ENCODE results near the gene BTG4.

The BTG4 gene

DNA sequence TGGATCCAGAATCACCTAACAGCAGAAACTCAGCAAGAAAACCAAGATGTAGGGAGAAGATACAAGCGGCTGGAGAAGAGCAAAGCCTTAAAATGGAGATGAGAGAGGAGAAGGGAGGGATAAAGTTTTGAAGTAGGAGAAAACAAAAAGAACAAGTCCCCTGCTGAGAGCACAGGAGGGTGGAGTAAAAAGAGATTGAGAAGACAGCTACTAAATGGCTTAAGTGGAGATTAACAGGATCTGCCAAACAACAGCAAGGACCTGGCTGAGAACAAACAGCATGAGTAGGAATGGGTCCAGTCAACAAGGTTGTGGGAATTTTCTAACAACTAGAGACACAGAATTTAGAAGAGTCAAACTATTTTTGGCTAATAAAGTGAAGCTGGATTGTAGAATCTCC, 18.1 kb downstream of the BTG4 start:
- no peak for DNase-seq
- TF ChIP-seq POLR2A (IDR thresholded peaks at IDR 0.05; ENCODE audit: low read length) (no peak), GATA1 (IDR thresholded peaks at IDR 0.05; ENCODE audit: low read depth, low read length) (no peak)

DNA sequence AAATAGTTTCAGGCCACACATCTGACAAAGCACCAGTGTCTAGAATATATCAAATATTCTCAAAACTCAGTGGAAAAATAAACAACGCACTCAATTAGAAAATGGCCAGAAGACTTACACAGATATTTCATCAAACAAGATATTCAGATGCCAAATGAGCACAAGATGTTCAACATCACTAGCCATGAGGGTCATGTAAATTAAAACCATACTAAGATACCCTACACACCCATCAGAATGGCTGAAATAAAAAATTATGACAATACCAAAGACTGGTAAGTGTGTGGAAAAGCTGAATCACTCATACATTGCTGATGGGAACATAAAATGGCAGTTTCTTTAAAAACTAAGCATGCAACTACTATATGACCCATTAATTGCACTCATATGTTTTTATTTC, 21.7 kb downstream of the BTG4 start:
- no peak for TF ChIP-seq GATA1 (IDR thresholded peaks at IDR 0.05; ENCODE audit: low read depth, low read length)
- TF ChIP-seq POLR2A (IDR thresholded peaks at IDR 0.05; ENCODE audit: low read length) = no peak
- DNase-seq = no peak

DNA sequence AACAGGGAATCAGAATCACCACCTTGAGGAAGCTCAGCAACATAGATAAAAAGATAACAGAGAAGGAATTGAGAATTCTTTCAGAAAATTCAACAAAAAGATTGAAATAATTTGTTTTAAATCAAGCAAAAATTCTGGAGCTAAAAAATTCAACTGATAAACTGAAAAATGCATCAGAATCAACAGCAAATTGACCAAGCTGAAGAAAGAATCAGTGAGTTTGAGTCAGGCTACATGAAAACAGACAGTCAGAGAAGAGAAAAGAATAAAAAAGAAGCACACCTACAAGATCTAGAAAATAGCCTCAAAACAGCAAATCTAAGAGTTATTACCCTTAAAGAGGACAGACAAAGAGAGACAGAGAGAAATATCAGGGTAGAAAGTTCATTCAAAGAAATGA, 28.8 kb downstream of the BTG4 start:
- TF ChIP-seq POLR2A (IDR thresholded peaks at IDR 0.05; ENCODE audit: low read length) = no peak
- no peak for TF ChIP-seq GATA1 (IDR thresholded peaks at IDR 0.05; ENCODE audit: low read depth, low read length)

DNA sequence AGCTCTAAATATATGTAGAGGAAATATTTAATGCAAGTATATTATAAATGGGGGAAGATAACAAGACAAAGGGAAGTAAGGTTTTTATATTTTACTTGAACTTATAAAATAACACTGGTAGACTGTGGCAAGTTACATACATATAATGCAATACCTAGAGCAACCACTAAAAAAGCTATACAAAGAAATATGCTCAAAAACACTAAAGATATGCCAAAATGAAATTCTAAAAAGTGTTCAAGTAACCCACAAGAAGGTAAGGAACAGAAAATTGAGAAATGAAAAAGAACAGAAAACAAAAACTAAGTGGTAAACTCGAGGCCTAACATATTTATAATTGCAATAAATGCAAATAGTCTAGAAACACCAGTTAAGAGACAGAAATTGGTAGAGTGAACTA, 32.5 kb downstream of the BTG4 start:
- no peak for TF ChIP-seq POLR2A (IDR thresholded peaks at IDR 0.05; ENCODE audit: low read length)
- no peak for TF ChIP-seq GATA1 (IDR thresholded peaks at IDR 0.05; ENCODE audit: low read depth, low read length)
- no peak for DNase-seq

More for the DNA sequence above, 28.8 kb downstream of the BTG4 start:
- no peak for DNase-seq

DNA sequence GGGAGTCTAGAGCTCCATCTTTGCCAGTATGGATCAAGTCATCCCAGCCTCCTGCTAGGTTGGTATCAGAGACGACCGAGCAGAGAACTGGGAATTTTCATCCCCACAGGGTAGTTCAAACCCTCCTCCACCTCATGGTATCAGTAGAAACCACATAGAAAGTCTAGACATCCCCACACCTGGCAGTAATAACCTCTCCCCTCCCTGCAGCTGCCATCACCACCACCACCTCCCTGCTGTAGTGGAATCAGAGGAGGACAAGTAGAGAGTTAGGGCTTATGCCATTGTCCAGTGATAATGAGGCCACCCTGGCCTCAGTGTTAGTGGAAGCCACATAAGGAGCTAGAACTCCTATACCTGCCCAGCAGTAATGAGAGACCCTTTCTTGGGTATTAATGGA, 34.3 kb downstream of the BTG4 start:
- TF ChIP-seq GATA1 (IDR thresholded peaks at IDR 0.05; ENCODE audit: low read depth, low read length) (no peak), POLR2A (IDR thresholded peaks at IDR 0.05; ENCODE audit: low read length) (no peak)
- no peak for DNase-seq

DNA sequence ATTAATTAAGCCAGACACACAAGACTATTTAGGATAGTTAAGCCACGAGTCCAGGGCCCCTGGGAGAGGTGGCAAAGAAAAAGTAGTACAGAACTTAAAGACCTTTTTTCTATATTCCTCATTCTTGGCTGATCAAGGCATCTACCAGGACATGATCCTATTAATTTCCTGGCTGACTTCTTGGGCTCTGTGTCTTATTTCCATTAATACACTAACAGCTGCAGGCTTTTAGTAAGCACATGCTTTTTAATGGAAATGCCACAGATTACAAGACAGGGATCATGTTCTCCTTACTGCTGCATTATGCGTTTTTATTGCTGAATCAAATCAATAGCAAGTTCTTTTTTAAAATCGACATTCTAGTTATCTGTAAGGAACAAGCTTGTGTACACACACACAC, 35.2 kb downstream of the BTG4 start:
- no peak for TF ChIP-seq POLR2A (IDR thresholded peaks at IDR 0.05; ENCODE audit: low read length)
- TF ChIP-seq GATA1 (IDR thresholded peaks at IDR 0.05; ENCODE audit: low read depth, low read length) = no peak

DNA sequence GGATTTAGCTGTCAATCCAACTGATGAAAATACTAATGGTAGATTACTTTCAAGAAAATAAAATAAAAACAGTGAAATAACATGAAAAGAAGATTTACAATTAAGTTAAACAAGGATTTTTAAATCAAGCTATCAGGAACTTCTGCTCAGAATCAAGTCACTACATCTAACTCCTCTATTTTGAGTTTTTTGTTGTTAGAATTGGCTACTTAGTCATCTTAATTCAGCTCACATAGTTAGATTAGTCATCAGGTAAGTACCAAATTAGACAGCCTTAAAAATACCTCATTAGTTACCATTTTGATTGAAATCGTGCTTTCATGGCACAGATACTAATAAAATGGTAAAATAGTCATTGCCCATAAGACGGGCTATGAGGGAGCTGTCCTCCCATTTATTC, 35.8 kb downstream of the BTG4 start:
- no peak for DNase-seq
- TF ChIP-seq GATA1 (IDR thresholded peaks at IDR 0.05; ENCODE audit: low read depth, low read length) (no peak), POLR2A (IDR thresholded peaks at IDR 0.05; ENCODE audit: low read length) (no peak)

More for the DNA sequence above, 35.2 kb downstream of the BTG4 start:
- DNase-seq = no peak

DNA sequence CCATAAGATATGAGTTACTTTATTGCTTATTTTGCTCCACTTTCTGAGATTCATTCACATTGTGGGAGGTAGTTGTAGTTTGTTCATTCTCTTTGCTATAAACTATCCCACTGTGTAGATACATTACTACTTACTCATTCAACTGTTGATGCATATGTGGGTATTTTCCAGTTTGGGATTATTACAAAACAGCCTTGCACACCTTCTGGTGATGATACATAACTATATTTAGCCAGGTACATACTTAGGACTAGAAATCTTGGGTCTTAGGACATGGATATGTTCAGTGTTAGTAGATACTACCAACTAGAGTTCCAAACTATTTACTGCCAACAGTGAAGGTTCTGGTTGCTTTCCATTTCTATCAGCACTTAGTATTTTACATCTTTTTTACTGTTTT, 37.8 kb downstream of the BTG4 start:
- no peak for TF ChIP-seq GATA1 (IDR thresholded peaks at IDR 0.05; ENCODE audit: low read depth, low read length)
- TF ChIP-seq POLR2A (IDR thresholded peaks at IDR 0.05; ENCODE audit: low read length) = no peak

DNA sequence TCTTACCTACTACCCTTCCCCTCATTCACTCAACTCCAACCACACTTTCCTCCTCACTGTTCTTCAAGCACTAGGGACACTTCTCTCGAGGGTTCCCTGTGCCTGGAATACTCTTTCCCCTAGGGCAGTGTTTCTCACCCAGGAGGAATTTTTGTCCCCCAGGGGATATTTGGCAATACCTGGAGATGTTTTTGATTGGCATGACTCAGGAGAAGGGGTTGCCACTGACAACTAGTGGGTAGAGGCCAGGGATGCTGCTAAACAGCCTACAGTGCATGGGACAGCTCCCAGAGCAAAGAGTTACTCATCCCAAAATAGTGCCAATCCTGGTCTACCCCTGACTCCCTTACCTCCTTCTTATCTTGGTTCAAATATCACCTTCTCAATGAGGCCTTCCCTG, 40.0 kb downstream of the BTG4 start:
- no peak for DNase-seq
- TF ChIP-seq POLR2A (IDR thresholded peaks at IDR 0.05; ENCODE audit: low read length) = no peak
- no peak for TF ChIP-seq GATA1 (IDR thresholded peaks at IDR 0.05; ENCODE audit: low read depth, low read length)

More for the DNA sequence above, 37.8 kb downstream of the BTG4 start:
- no peak for DNase-seq

DNA sequence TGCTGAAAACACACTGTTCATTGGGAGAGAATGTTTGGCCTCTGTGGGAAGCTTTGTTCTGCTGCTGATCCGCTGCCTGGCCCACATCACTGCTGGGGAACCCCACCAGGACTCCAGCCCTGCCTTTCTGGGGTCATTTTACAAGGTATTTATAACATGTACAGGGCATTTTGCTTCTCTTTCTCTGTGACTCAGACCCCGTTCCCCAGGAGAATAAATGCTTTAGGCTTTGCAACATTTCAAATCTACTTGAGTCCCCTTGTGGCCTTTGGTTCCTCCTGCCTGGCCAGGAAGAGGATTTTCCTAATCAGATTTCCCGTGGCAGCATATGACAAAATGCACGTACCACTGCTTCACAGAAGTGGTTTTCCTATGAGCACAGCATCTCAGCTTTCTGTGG, 43.0 kb downstream of the BTG4 start:
- TF ChIP-seq GATA1 (IDR thresholded peaks at IDR 0.05; ENCODE audit: low read depth, low read length) (no peak), POLR2A (IDR thresholded peaks at IDR 0.05; ENCODE audit: low read length) (no peak)
- no peak for DNase-seq

DNA sequence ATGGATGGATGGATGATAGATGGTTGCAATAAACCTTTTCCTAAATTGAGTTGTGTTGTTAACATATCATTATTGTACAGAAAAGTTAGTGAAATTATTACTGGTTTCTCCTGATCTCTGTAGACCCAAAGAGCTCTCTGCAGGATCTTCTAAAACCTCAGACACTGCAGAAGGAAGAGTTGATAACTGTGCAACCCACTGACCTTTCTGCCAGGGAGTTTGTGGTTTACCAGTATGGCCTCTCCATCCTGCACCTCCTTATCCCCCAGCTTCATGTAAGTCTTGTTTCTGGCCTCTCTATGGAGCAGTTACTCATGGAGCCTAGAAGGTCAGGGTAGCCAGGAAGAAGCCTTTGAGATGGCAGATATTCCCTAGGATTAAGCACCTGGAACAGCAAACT, 45.6 kb downstream of the BTG4 start:
- DNase-seq = no peak
- TF ChIP-seq GATA1 (IDR thresholded peaks at IDR 0.05; ENCODE audit: low read depth, low read length) (no peak), POLR2A (IDR thresholded peaks at IDR 0.05; ENCODE audit: low read length) (no peak)

DNA sequence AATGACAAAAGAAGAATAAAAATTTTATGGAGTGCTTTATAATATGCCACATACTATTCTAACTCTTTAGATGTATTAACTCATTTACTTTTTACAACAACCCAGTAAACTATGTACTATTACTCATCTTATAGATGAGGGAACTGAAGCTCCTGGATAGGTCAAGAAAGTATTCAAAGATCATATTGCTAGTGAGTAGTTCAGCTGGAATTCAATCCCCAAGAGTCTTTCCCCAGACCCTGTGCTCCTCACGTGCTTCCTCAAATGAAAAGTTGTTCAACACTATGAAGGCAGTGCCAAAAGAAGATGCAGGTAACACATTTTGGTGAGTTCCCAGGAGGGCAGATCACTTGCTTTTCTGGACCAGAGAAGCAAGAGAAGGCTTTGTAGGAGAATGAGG, 46.8 kb downstream of the BTG4 start:
- DNase-seq = no peak
- TF ChIP-seq POLR2A (IDR thresholded peaks at IDR 0.05; ENCODE audit: low read length) = no peak
- no peak for TF ChIP-seq GATA1 (IDR thresholded peaks at IDR 0.05; ENCODE audit: low read depth, low read length)

DNA sequence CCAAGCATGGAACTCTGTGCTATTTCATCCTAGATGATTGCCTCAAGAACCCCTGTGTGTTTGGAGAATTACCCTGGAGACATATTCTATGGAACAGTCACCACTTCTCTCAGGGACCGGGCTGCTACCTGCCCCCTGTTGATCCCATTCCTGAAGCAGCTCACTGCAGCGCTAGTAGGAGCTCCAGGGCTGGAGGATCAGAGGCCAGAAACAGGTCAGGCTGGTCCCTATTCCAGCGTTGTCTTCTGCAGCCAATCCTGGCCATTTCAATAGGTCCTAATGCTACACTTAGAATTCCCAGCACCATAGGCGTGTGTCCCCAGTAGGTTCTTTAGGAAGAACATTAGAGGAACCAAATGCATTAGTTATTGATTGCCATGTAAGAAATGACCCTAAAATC, 48.9 kb downstream of the BTG4 start:
- no peak for DNase-seq
- TF ChIP-seq POLR2A (IDR thresholded peaks at IDR 0.05; ENCODE audit: low read length) = no peak
- TF ChIP-seq GATA1 (IDR thresholded peaks at IDR 0.05; ENCODE audit: low read depth, low read length) = no peak

DNA sequence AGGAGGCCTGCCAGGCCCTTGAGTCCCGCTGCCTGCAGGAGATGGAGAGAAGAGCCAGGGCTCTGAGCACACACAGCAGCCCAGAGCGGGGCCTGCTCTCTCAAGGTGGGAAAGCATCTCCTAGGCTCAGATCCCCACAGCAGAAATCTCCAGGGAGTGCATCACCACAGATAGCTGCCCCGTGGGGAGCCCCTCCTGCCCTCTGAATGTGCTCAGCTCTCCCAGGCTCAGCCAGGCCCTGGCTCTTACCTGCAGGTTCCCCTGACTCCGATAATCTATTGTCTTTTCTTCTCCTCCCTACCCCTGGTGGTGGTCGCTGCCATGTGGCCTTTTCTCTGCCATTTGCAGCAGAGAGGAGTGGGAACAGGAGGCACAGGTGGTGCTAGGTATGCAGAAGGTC, 49.9 kb downstream of the BTG4 start:
- TF ChIP-seq GATA1 (IDR thresholded peaks at IDR 0.05; ENCODE audit: low read depth, low read length) = no peak
- no peak for TF ChIP-seq POLR2A (IDR thresholded peaks at IDR 0.05; ENCODE audit: low read length)
- no peak for DNase-seq

DNA sequence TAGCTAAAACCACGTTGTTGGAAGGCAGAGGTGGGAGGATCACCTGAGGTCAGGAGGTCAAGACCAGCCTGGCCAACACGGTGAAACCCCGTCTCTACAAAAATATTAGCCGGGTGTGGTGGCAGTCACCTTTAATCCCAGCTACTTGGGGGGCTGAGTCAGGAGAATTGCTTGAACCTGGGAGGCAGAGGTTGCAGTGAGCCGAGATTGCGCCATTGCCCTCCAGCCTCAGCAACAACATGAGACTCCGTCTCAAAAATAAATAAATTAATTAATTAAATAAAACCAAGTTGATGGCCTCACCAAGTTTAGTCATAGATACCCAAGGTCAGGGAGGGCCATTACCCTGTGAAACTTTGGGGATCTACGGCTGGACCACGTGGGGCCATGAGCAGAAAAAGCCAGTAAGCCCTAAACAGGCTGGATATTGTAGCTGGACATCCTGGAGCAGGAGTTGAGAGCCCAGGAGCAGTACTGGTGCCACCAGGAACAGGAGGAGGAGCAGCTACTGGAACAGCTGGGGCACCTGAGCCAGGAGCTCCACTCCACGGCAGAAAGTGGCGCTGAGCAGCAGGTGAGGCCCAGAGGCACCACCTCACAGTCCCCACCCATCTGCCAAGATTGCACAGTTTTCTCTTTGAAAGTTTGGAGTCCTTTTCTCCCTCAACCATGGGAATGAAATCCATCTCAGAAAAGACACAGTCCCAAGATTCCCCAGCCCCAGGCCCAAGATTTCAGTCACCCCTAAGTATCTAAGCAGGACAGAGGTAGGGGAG, 50.5 kb downstream of the BTG4 start:
- TF ChIP-seq GATA1 (IDR thresholded peaks at IDR 0.05; ENCODE audit: low read depth, low read length) = no peak
- TF ChIP-seq POLR2A (IDR thresholded peaks at IDR 0.05; ENCODE audit: low read length) = no peak
- no peak for DNase-seq

All from erythroblast (primary cell).